ENCODE measurements around the gene ACOX2. TPM values are rescaled to one million over a fixed set of nuclear protein-coding genes. Genes with fewer than 3 reads are reported as not detected.
"Not testable (repeated sequence)": the region's sequence is repeated elsewhere in the genome, so short reads cannot be mapped to it uniquely, and the experiment has no call there.

The ACOX2 gene
- total RNA-seq, 2 experiments from 2014 or later: not detected

GRCh38 chr3:58535531-58536500, 1.2 kb downstream of the ACOX2 start:
- H3K36me3 Mint-ChIP-seq: no peaks in the 10 kb centered on the region
- no peak overlapping the region for H3K4me3 Mint-ChIP-seq
- DNase-seq (no peak), ATAC-seq (ENCODE audit: low read depth) (peak; percentile 35)
- H3K4me1 Mint-ChIP-seq: peaks cover 18% of the 10 kb centered on the region
- no peak overlapping the region for H3K27ac Mint-ChIP-seq
- no peaks in the 10 kb centered on the region for H3K27me3 Mint-ChIP-seq
- POLR2A ChIA-PET: interaction anchor here (1.1 kb wide), 1 partner anchor 229 kb away, joined by 3 read pairs; the partner anchor contains the start of genes HTD2 and RPP14
- H3K9me3 Mint-ChIP-seq: no peaks in the 10 kb centered on the region

- H3K4me3 Mint-ChIP-seq: no peak overlapping the region
- POLR2A ChIA-PET: interaction anchor here (1.1 kb wide), 1 partner anchor 228 kb away, joined by 3 read pairs; the partner anchor contains the start of genes HTD2 and RPP14
- peaks cover 18% of the 10 kb centered on the region for H3K4me1 Mint-ChIP-seq
- H3K36me3 Mint-ChIP-seq: no peaks in the 10 kb centered on the region
- no peak for ATAC-seq (ENCODE audit: low read depth)
- no peaks in the 10 kb centered on the region for H3K9me3 Mint-ChIP-seq
- H3K27ac Mint-ChIP-seq: no peak overlapping the region
- H3K27me3 Mint-ChIP-seq: no peaks in the 10 kb centered on the region
- DNase-seq: no peak
Observed at GRCh38 chr3:58534592-58535494, 2.1 kb downstream of the ACOX2 start.

- Mint-ChIP-seq H3K27ac (no peak overlapping the region), H3K4me3 (no peak overlapping the region)
Observed at GRCh38 chr3:58532794-58533220, 4.2 kb downstream of the ACOX2 start.

GRCh38 chr3:58531956-58532355, 5.0 kb downstream of the ACOX2 start:
- POLR2A ChIA-PET: no interaction called here

More at GRCh38 chr3:58532794-58533220, 4.2 kb downstream of the ACOX2 start:
- DNase-seq (peak; percentile 80), ATAC-seq (ENCODE audit: low read depth) (peak; percentile 86)
- Mint-ChIP-seq H3K27me3 (no peaks in the 10 kb centered on the region), H3K4me1 (peaks cover 16% of the 10 kb centered on the region), H3K36me3 (no peaks in the 10 kb centered on the region), H3K9me3 (no peaks in the 10 kb centered on the region)
- POLR2A ChIA-PET: no interaction called here

GRCh38 chr3:58531555-58531954, 5.4 kb downstream of the ACOX2 start:
- no peak for DNase-seq
- Mint-ChIP-seq H3K9me3 (no peaks in the 10 kb centered on the region), H3K4me3 (no peak overlapping the region), H3K36me3 (no peaks in the 10 kb centered on the region), H3K27ac (no peak overlapping the region), H3K27me3 (no peaks in the 10 kb centered on the region), H3K4me1 (peaks cover 14% of the 10 kb centered on the region)
- POLR2A ChIA-PET: no interaction called here
- no peak for ATAC-seq (ENCODE audit: low read depth)

More at GRCh38 chr3:58531956-58532355, 5.0 kb downstream of the ACOX2 start:
- Mint-ChIP-seq H3K9me3 (no peaks in the 10 kb centered on the region), H3K36me3 (no peaks in the 10 kb centered on the region), H3K27me3 (no peaks in the 10 kb centered on the region), H3K4me3 (no peak overlapping the region), H3K27ac (no peak overlapping the region), H3K4me1 (peaks cover 16% of the 10 kb centered on the region)
- ATAC-seq (ENCODE audit: low read depth): no peak
- DNase-seq: no peak

- Mint-ChIP-seq H3K36me3 (no peaks in the 10 kb centered on the region), H3K9me3 (no peaks in the 10 kb centered on the region), H3K4me1 (peaks cover 5% of the 10 kb centered on the region), H3K4me3 (no peak overlapping the region), H3K27me3 (no peaks in the 10 kb centered on the region), H3K27ac (no peak overlapping the region)
- POLR2A ChIA-PET: no interaction called here
- ATAC-seq (ENCODE audit: low read depth) (no peak), DNase-seq (no peak)
Observed at GRCh38 chr3:58530354-58530865, 6.6 kb downstream of the ACOX2 start.

GRCh38 chr3:58529516-58530353, 7.3 kb downstream of the ACOX2 start:
- POLR2A ChIA-PET: no interaction called here
- Mint-ChIP-seq H3K4me3 (no peak overlapping the region), H3K27ac (no peak overlapping the region), H3K36me3 (no peaks in the 10 kb centered on the region), H3K27me3 (no peaks in the 10 kb centered on the region), H3K9me3 (no peaks in the 10 kb centered on the region), H3K4me1 (peaks cover 5% of the 10 kb centered on the region)
- ATAC-seq (ENCODE audit: low read depth) (no peak), DNase-seq (no peak)

- Mint-ChIP-seq H3K4me1 (peaks cover 5% of the 10 kb centered on the region), H3K27ac (no peak overlapping the region), H3K36me3 (no peaks in the 10 kb centered on the region), H3K4me3 (no peak overlapping the region), H3K9me3 (no peaks in the 10 kb centered on the region), H3K27me3 (no peaks in the 10 kb centered on the region)
- ATAC-seq (ENCODE audit: low read depth) (no peak), DNase-seq (no peak)
- POLR2A ChIA-PET: no interaction called here
Observed at GRCh38 chr3:58528629-58529028, 8.4 kb downstream of the ACOX2 start.

- H3K36me3 Mint-ChIP-seq; H3K9me3 Mint-ChIP-seq; H3K27me3 Mint-ChIP-seq; H3K4me1 Mint-ChIP-seq; POLR2A ChIA-PET; ATAC-seq (ENCODE audit: low read depth); H3K27ac Mint-ChIP-seq; DNase-seq; H3K4me3 Mint-ChIP-seq: not testable (repeated sequence)
Observed at GRCh38 chr3:58527440-58527839, 9.6 kb downstream of the ACOX2 start.

GRCh38 chr3:58526515-58526957, 10.5 kb downstream of the ACOX2 start:
- no peaks in the 10 kb centered on the region for H3K9me3 Mint-ChIP-seq
- POLR2A ChIA-PET: no interaction called here
- H3K36me3 Mint-ChIP-seq: no peaks in the 10 kb centered on the region
- ATAC-seq (ENCODE audit: low read depth) (no peak), DNase-seq (no peak)
- H3K27me3 Mint-ChIP-seq: no peaks in the 10 kb centered on the region
- H3K4me3 Mint-ChIP-seq: no peak overlapping the region
- H3K27ac Mint-ChIP-seq: no peak overlapping the region
- H3K4me1 Mint-ChIP-seq: no peaks in the 10 kb centered on the region

- Mint-ChIP-seq H3K27ac (no peak overlapping the region), H3K27me3 (no peaks in the 10 kb centered on the region), H3K4me1 (no peaks in the 10 kb centered on the region), H3K4me3 (no peak overlapping the region), H3K36me3 (no peaks in the 10 kb centered on the region), H3K9me3 (no peaks in the 10 kb centered on the region)
- ATAC-seq (ENCODE audit: low read depth) (no peak), DNase-seq (no peak)
- POLR2A ChIA-PET: no interaction called here
Observed at GRCh38 chr3:58524326-58524888, 12.6 kb downstream of the ACOX2 start.

- Mint-ChIP-seq H3K9me3 (no peaks in the 10 kb centered on the region), H3K27ac (no peak overlapping the region), H3K4me1 (no peaks in the 10 kb centered on the region), H3K4me3 (no peak overlapping the region), H3K36me3 (no peaks in the 10 kb centered on the region), H3K27me3 (peaks cover 2% of the 10 kb centered on the region)
- ATAC-seq (ENCODE audit: low read depth) (no peak), DNase-seq (no peak)
- POLR2A ChIA-PET: no interaction called here
Observed at GRCh38 chr3:58522759-58523425, 14.1 kb downstream of the ACOX2 start.
